Heart right ventricle (tissue), 16 donors: ENCODE results near the gene FMNL3. TPM values are rescaled to one million over a fixed set of nuclear protein-coding genes. Genes with fewer than 3 reads are reported as not detected.

Experiments used
- ATAC-seq, 8 donors: fragments of 200-7000 bp; cut with Tn5 transposase; one replicate each; pipeline ENCODE4 v1.9.1; 2020; ENCODE audit warnings: mild to moderate bottlenecking in 8 of 8, moderate library complexity in 8 of 8, moderate number of reproducible peaks in 1 of 8
- DNase-seq, 2 donors: peaks; one replicate each; pipeline ENCODE4 v3.0.0-alpha.2; 2020
- H3K27ac ChIP-seq, 10 donors: fragments of 200-600 bp; sonication (generic) in 2 of 10; one replicate each; pipeline versions ENCODE4 v1.5.0 to v1.8.0; 2020 to 2022; ENCODE audit warnings: mild to moderate bottlenecking in 3 of 10
- H3K27me3 ChIP-seq, 7 donors: fragments of 200-600 bp; one replicate each; pipeline ENCODE4 v1.8.0; 2021 to 2022; ENCODE audit warnings: mild to moderate bottlenecking in 2 of 7
- H3K36me3 ChIP-seq, 9 donors: fragments of 200-600 bp; sonication (generic) in 1 of 9; one replicate each; pipeline versions ENCODE4 v1.5.0 to v1.8.0; 2020 to 2022; ENCODE audit warnings: mild to moderate bottlenecking in 2 of 9
- H3K4me1 ChIP-seq, 9 donors: fragments of 200-600 bp; sonication (generic) in 1 of 9; one replicate each; pipeline versions ENCODE4 v1.5.0 to v1.8.0; 2020 to 2022; ENCODE audit warnings: mild to moderate bottlenecking in 4 of 9
- H3K4me3 ChIP-seq, 10 donors: fragments of 200-600 bp; sonication (generic) in 2 of 10; one replicate each; pipeline versions ENCODE4 v1.5.0 to v1.8.0; 2020 to 2022; ENCODE audit warnings: mild to moderate bottlenecking in 7 of 10, moderate library complexity in 2 of 10
- H3K9me3 ChIP-seq, 11 donors: fragments of 200-600 bp in 10 of 11; sonication (generic) in 2 of 11; one replicate each; pipeline versions ENCODE4 v1.5.0 to v1.8.0; 2013 to 2022; ENCODE audit warnings: mild to moderate bottlenecking in 2 of 11, control low read depth in 1 of 11, moderate library complexity in 1 of 11
- CTCF ChIP-seq, 9 donors: fragments of 200-600 bp; sonication (generic) in 2 of 9; IDR thresholded peaks; one replicate each; pipeline versions ENCODE4 v1.5.0 to v1.8.0; 2021 to 2022; ENCODE audit warnings: antibody characterized with exemption in 9 of 9, mild to moderate bottlenecking in 5 of 9, moderate library complexity in 1 of 9
- WGBS, 2 donors: extraction: QIAGEN DNeasy Blood & Tissue Kit; methylation state at CpG; one replicate each; pipeline ENCODE4 v1.1.7; 2013; ENCODE audit warnings: inconsistent platforms in 1 of 2; 5-methylcytosine and 5-hydroxymethylcytosine counted together
- intact Hi-C, 10 donors: fragments of 100-400 bp; cut with DNase I; formaldehyde crosslinking; loops; one replicate each; pipeline versions ENCODE4 v1.11.1 to v1.14.2; 2022
- polyA plus RNA-seq, 2 donors: library from polyadenylated mRNA; stranded (reverse); fragments of 200-250 nt; gene quantifications; one replicate each; pipeline ENCODE4 v1.2.3, GENCODE V29; 2013
- total RNA-seq, 10 donors: library from RNA; stranded (reverse); fragmentation: NEBNext Ultra II Directional in 3 of 10; extraction: Animal tissue kit (Norgen Biotek cat#: 25700) in 3 of 10; gene quantifications; one replicate each; pipeline versions ENCODE4 v1.2.1 to v1.2.4, GENCODE V29; 2021 to 2023
- donor health status: Arrhythmogenic right ventricular cardiomyopathy.
- donor health status: ischemic (EF 13 %, LVEDD 7.1; RV severe dilation, severe dysfunction).
- donor health status: healthy with polysubstance abuse.
- donor health status: DM: no; HTN: yes; CAD: no.
- donor health status: DM: no; HTN: no; CAD: no.
- donor health status: ischemic (EF 25% LVEDD 6.9; RV normal size, moderate dysfunction).
- donor health status: ischemic (EF 25% LVEDD 5.7; RV mildly dilated, moderate dysfunction).
- donor health status: healthy.
- donor health status: DM: yes; HTN: yes; CAD: no.
- donor health status: Ischemic cardiomyopathy.
- donor health status: ischemic (EF 35%, LVEDD 5.7; RV mildly dilated, moderate dysfunction).
- donor health status: nonischemic (EF 11% LVEDD 7.7; RV severe dilation, severe dysfunction).
- donor health status: DM: yes; HTN: yes; CAD: no.
- donor health status: PGD.
- donor health status: ischemic (EF 29% LVEDD 5.4; RV normal size, mild dysfunction).
- donor health status: nonischemic (EF 23%, LVEDD 6.1; RV moderate dilation, normal function).

FMNL3 gene
- total and polyA plus RNA-seq, 12 donors: 5.7 to 19.6 (median 11.3) TPM

GRCh38 chr12:49667325-49668090 is 39.7 kb downstream of the FMNL3 start:
- Histone ChIP-seq H3K27ac (peak overlapping the region in 3 of 10 donors; percentile 4 to 97 (median 23)), H3K4me3 (no peak overlapping the region), H3K27me3 (no peaks in the 10 kb centered on the region), H3K9me3 (no peaks in the 10 kb centered on the region), H3K36me3 (peaks cover 0 to 10% (median 0%) of the 10 kb centered on the region in 9 donors), H3K4me1 (peaks cover 39 to 99% (median 73%) of the 10 kb centered on the region in 9 donors)
- intact Hi-C loops: no loop called here
- DNase-seq (no peak), ATAC-seq (no peak)
- 86 to 93% methylated on average over 2 of the region's 2 CpGs for WGBS, 2 donors
- no peak for TF ChIP-seq CTCF (IDR thresholded peaks at IDR 0.05)

- DNase-seq (no peak), ATAC-seq (no peak)
- H3K36me3 ChIP-seq: peaks cover 0 to 24% (median 0%) of the 10 kb centered on the region in 9 donors
- peaks cover 36 to 99% (median 73%) of the 10 kb centered on the region in 9 donors for H3K4me1 ChIP-seq
- H3K9me3 ChIP-seq: no peaks in the 10 kb centered on the region
- no peak overlapping the region for H3K4me3 ChIP-seq
- intact Hi-C loops: no loop called here
- H3K27ac ChIP-seq: peak overlapping the region in 4 of 10 donors; percentile 12 to 97 (median 88)
- no peak for TF ChIP-seq CTCF (IDR thresholded peaks at IDR 0.05)
- H3K27me3 ChIP-seq: no peaks in the 10 kb centered on the region
- WGBS, 2 donors: 92 to 93% methylated on average over 4 of the region's 4 CpGs
Observed at GRCh38 chr12:49666176-49666575, 41.0 kb downstream of the FMNL3 start.

- Histone ChIP-seq H3K27ac (peak overlapping the region; percentile 74 to 97 (median 86)), H3K36me3 (peaks cover 0 to 31% (median 0%) of the 10 kb centered on the region in 9 donors), H3K4me3 (no peak overlapping the region), H3K27me3 (no peaks in the 10 kb centered on the region), H3K4me1 (peaks cover 29 to 99% (median 73%) of the 10 kb centered on the region in 9 donors), H3K9me3 (no peaks in the 10 kb centered on the region)
- WGBS, 2 donors: 55 to 58% methylated on average over 2 of the region's 2 CpGs
- TF ChIP-seq CTCF (IDR thresholded peaks at IDR 0.05): no peak
- DNase-seq (no peak), ATAC-seq (no peak)
- intact Hi-C loops: no loop called here
Observed at GRCh38 chr12:49665384-49665783, 41.8 kb downstream of the FMNL3 start.

- DNase-seq: peak in 1 of 2 donors; percentile 60
- no peaks in the 10 kb centered on the region for H3K27me3 ChIP-seq
- peaks cover 29 to 99% (median 73%) of the 10 kb centered on the region in 9 donors for H3K4me1 ChIP-seq
- intact Hi-C loops: loop anchor here in 1 of 10 donors (5.0 kb wide), 1 partner anchor 38 kb away; no protein-coding TSS in a partner anchor
- 67 to 80% methylated on average over 4 of the region's 4 CpGs for WGBS, 2 donors
- peak overlapping the region; percentile 74 to 97 (median 86) for H3K27ac ChIP-seq
- no peaks in the 10 kb centered on the region for H3K9me3 ChIP-seq
- ATAC-seq: peak; percentile 30 to 78 (median 65)
- no peak for TF ChIP-seq CTCF (IDR thresholded peaks at IDR 0.05)
- peaks cover 0 to 38% (median 0%) of the 10 kb centered on the region in 9 donors for H3K36me3 ChIP-seq
- H3K4me3 ChIP-seq: peak overlapping the region in 1 of 10 donors; percentile 3
Observed at GRCh38 chr12:49664591-49665239, 42.5 kb downstream of the FMNL3 start.
